GM19372 (cell line): Measurements from ENCODE around the gene ARFGEF3.

Experiments
- ATAC-seq: cut with Tn5 transposase; IDR thresholded peaks from one replicate; pipeline ENCODE4 v1.9.1; 2021; ENCODE audit warnings: mild to moderate bottlenecking, low read depth, moderate library complexity; ENCODE audit not compliant: unreplicated experiment

ARFGEF3 gene

GRCh38 chr6:138378463-138378862, 216.7 kb downstream of the ARFGEF3 start:
- no peak for ATAC-seq

GRCh38 chr6:138382498-138383265, 220.9 kb downstream of the ARFGEF3 start:
- no peak for ATAC-seq

GRCh38 chr6:138383776-138384175, 222.0 kb downstream of the ARFGEF3 start:
- no peak for ATAC-seq

- ATAC-seq = no peak
These were observed 225.2 kb downstream of the ARFGEF3 start for GRCh38 chr6:138386897-138387296.

GRCh38 chr6:138387577-138388368, 226.0 kb downstream of the ARFGEF3 start:
- ATAC-seq = no peak

- no peak for ATAC-seq
These were observed 227.8 kb downstream of the ARFGEF3 start for GRCh38 chr6:138389551-138389950.
